HL-60 (cell line): ENCODE results near the gene ZMIZ2.

Experiments used
- DNase-seq, 2 experiments: peaks; one replicate each; pipeline ENCODE4 v3.0.0-alpha.2; 2010 to 2020; ENCODE audit warnings: low read depth in 1 of 2, low spot score in 1 of 2
- H3K27ac ChIP-seq: fragments of 250-450 bp; sonication (Bioruptor Pico); replicated peaks from 2 replicates; pipeline ENCODE4 v1.5.1; 2020; ENCODE audit warnings: mild to moderate bottlenecking, moderate library complexity
- H3K27me3 ChIP-seq: fragments of 250-450 bp; sonication (Bioruptor Pico); 2 replicates; pipeline ENCODE4 v1.5.1; 2021; ENCODE audit warnings: mild to moderate bottlenecking, moderate library complexity; ENCODE audit not compliant: insufficient read depth, poor library complexity, severe bottlenecking
- H3K4me3 ChIP-seq: replicated peaks from 2 replicates; pipeline ENCODE4 v1.5.1; 2011; ENCODE audit warnings: mild to moderate bottlenecking, control low read depth, low read length; ENCODE audit not compliant: insufficient read depth
- CTCF ChIP-seq: IDR thresholded peaks from one replicate; pipeline ENCODE4 v1.5.1; 2011; ENCODE audit warnings: low read length, control low read depth, inconsistent platforms; ENCODE audit not compliant: insufficient read depth
- GABPA ChIP-seq: IDR thresholded peaks from 2 replicates; pipeline ENCODE4 v1.6.1; 2012; ENCODE audit warnings: low read depth
- POLR2AphosphoS5 ChIP-seq: IDR thresholded peaks from 2 replicates; pipeline ENCODE4 v1.6.1; 2012; ENCODE audit warnings: low read depth
- REST ChIP-seq: IDR thresholded peaks from 2 replicates; pipeline ENCODE4 v1.6.1; 2012; ENCODE audit warnings: low read depth; ENCODE audit not compliant: insufficient replicate concordance
- SPI1 ChIP-seq: IDR thresholded peaks from 2 replicates; pipeline ENCODE4 v1.6.1; 2012; ENCODE audit warnings: low read depth, mild to moderate bottlenecking, borderline replicate concordance

The ZMIZ2 gene

GRCh38 chr7:44769376-44769775 lies 20.7 kb downstream of the ZMIZ2 start:
- Histone ChIP-seq H3K27ac (no peak overlapping the region), H3K27me3 (no peaks in the 10 kb centered on the region), H3K4me3 (no peak overlapping the region)
- no peak for DNase-seq
- no peak for TF ChIP-seq CTCF
- no peak for TF ChIP-seq REST
- TF ChIP-seq GABPA = no peak
- TF ChIP-seq SPI1 = no peak
- TF ChIP-seq POLR2AphosphoS5 = no peak

- Histone ChIP-seq H3K27ac (no peak overlapping the region), H3K27me3 (no peaks in the 10 kb centered on the region), H3K4me3 (no peak overlapping the region)
- no peak for DNase-seq
- TF ChIP-seq POLR2AphosphoS5 (no peak), GABPA (no peak), REST (no peak), SPI1 (no peak), CTCF (no peak)
These were observed 21.2 kb downstream of the ZMIZ2 start for GRCh38 chr7:44769776-44770294.

GRCh38 chr7:44771358-44771757 lies 22.7 kb downstream of the ZMIZ2 start:
- DNase-seq = no peak

More at GRCh38 chr7:44771358-44771757, 22.7 kb downstream of the ZMIZ2 start:
- H3K4me3 ChIP-seq = no peak overlapping the region
- no peak overlapping the region for H3K27ac ChIP-seq
- no peaks in the 10 kb centered on the region for H3K27me3 ChIP-seq
- no peak for TF ChIP-seq POLR2AphosphoS5
- TF ChIP-seq SPI1 = no peak
- TF ChIP-seq REST = no peak
- TF ChIP-seq GABPA = no peak
- TF ChIP-seq CTCF = no peak
